ENCODE measurements around the gene ITGAD.

ITGAD gene

DNA sequence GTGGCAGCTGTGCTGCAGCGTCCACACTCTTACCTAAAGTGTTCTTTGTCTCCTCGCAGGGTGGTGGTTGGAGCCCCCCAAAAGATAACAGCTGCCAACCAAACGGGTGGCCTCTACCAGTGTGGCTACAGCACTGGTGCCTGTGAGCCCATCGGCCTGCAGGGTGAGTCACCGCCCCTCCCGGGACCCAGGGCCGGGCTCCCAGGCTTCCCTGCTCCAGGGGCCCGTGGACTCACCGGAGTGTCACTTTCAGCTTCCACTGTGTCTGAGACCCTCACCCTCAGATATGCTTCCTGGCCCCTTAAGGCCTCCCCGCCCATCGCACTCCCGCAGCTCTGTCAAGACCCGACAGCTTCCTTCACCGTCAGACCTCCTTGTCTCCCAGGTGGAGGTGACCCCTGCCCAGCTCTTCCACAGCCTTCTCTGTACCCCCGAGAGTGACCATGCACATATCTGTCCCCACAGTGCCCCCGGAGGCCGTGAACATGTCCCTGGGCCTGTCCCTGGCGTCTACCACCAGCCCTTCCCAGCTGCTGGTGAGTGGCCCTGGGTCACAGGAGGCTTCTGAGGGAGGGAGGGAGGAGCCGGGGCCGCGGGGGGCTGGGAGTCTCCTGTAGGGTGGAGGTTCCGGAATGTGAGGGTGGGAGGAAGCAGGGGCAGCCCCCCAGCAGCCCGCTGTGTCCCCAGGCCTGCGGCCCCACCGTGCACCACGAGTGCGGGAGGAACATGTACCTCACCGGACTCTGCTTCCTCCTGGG lies 36.4 kb upstream of the ITGAD start:
- Histone ChIP-seq H3K4me1 (ENCODE audit: control insufficient read depth, insufficient read depth, low read length) (peaks cover 2% of the 10 kb centered on the region), H3K4me3 (ENCODE audit: low read depth, low read length) (no peak overlapping the region), H3K9ac (ENCODE audit: low read depth, low read length) (no peak overlapping the region), H3K9me3 (ENCODE audit: control insufficient read depth, insufficient read depth, low read length) (no peaks in the 10 kb centered on the region), H3K36me3 (ENCODE audit: control insufficient read depth, insufficient read depth, low read length) (no peaks in the 10 kb centered on the region), H3K27me3 (ENCODE audit: control insufficient read depth, insufficient read depth, low read length) (no peaks in the 10 kb centered on the region)

DNA sequence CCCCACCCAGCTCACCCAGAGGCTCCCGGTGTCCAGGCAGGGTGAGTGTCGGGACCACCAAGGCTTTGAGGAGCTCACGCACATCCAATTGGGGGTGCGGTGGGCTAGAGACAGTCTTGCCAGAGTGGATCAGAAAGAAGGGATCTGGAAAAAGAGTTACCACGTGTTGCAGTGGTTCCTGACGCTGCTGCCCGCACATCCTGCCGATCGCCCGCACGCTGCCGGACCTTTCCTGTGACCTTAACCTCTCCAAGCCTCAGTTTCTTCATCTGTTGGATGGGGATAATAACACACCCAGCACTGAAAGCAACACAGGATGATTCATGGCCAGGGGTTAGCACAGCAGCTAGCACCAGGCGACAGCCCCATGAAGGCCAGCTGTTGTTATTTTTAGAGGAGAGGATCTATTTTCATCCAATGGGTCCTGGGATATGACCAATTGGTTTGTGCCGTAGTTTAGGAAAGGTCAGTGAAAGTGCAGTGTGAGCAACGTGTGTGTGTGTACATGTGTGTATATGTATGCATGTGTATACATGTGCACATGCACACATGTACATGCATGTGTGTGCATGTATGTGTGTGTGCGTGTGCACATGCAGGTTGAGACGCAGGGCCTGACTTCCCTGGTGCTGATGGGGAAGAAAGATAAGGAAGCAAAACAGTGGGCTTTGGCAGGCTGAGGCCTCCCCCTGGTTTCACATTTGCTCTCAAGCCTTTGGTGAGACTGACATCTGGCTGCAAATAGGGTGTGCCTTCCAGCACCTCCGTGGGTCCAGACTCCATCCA lies 35.6 kb upstream of the ITGAD start:
- H3K9ac ChIP-seq (ENCODE audit: low read depth, low read length) = no peak overlapping the region
- no peaks in the 10 kb centered on the region for H3K36me3 ChIP-seq (ENCODE audit: control insufficient read depth, insufficient read depth, low read length)

DNA sequence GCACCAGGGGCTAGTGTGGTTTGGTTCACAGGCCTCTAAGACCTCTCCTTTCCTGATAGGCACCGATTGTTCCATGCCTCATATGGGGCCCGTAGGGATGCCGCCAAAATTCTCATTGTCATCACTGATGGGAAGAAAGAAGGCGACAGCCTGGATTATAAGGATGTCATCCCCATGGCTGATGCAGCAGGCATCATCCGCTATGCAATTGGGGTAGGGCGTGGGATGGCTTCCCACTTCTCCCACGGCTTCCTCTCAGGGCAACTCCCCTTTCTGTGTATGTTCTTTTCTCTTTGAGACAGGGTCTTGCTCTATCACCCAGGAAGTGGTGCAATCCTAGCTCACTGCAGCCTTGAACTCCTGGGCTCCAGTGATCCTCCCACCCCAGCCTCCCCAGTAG lies 32.9 kb upstream of the ITGAD start:
- Histone ChIP-seq H3K27me3 (ENCODE audit: control insufficient read depth, insufficient read depth, low read length) (no peaks in the 10 kb centered on the region), H3K9me3 (ENCODE audit: control insufficient read depth, insufficient read depth, low read length) (no peaks in the 10 kb centered on the region), H3K4me3 (ENCODE audit: low read depth, low read length) (no peak overlapping the region), H3K36me3 (ENCODE audit: control insufficient read depth, insufficient read depth, low read length) (no peaks in the 10 kb centered on the region), H3K9ac (ENCODE audit: low read depth, low read length) (no peak overlapping the region), H3K4me1 (ENCODE audit: control insufficient read depth, insufficient read depth, low read length) (no peaks in the 10 kb centered on the region)

More for the DNA sequence above, 35.6 kb upstream of the ITGAD start:
- Histone ChIP-seq H3K4me3 (ENCODE audit: low read depth, low read length) (no peak overlapping the region), H3K27me3 (ENCODE audit: control insufficient read depth, insufficient read depth, low read length) (no peaks in the 10 kb centered on the region), H3K9me3 (ENCODE audit: control insufficient read depth, insufficient read depth, low read length) (no peaks in the 10 kb centered on the region), H3K4me1 (ENCODE audit: control insufficient read depth, insufficient read depth, low read length) (peaks cover 2% of the 10 kb centered on the region)

DNA sequence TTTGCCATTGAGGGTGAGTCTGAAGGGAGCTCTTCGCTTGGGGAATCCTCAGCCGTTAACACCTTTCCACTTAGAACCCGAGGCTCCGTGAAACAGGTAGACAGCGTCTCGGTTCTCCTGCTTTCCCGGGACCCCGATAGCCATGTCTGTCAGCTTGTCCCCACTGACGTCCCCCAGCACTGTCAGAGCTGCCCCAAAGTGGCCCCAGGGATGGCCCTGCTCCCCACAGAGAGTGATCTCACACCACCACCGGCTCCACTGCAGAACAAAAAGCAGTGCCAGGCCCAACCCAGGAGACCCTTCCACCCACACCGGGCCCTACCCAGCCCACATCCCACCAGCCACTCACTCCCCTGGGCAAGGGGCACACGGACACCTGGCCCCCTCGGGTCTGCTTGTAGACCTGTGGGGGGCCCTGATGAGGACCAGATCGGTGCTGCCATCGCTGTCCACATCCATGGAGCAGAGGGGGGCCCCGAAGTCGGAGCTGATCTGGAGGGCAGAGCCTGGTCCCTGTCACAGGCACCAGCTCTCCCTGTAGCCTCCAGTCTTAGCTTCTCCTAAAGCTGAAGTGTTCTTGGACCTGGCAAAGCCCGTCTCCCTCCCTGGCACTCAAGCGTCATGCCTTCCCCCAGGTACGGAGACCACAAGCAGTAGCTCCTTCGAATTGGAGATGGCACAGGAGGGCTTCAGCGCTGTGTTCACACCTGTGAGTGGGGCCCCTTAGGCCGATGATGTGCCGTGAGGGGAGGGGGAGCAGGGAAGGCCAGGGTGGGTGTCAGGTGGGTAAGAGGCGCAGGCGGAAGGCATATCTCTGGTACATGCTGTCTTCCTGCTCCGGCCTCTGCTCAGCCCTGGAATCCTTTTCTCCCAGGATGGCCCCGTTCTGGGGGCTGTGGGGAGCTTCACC lies 31.7 kb upstream of the ITGAD start:
- H3K4me3 ChIP-seq (ENCODE audit: low read depth, low read length) = no peak overlapping the region
- no peaks in the 10 kb centered on the region for H3K27me3 ChIP-seq (ENCODE audit: control insufficient read depth, insufficient read depth, low read length)
- H3K4me1 ChIP-seq (ENCODE audit: control insufficient read depth, insufficient read depth, low read length) = no peaks in the 10 kb centered on the region
- no peak overlapping the region for H3K9ac ChIP-seq (ENCODE audit: low read depth, low read length)
- no peaks in the 10 kb centered on the region for H3K9me3 ChIP-seq (ENCODE audit: control insufficient read depth, insufficient read depth, low read length)
- no peaks in the 10 kb centered on the region for H3K36me3 ChIP-seq (ENCODE audit: control insufficient read depth, insufficient read depth, low read length)

DNA sequence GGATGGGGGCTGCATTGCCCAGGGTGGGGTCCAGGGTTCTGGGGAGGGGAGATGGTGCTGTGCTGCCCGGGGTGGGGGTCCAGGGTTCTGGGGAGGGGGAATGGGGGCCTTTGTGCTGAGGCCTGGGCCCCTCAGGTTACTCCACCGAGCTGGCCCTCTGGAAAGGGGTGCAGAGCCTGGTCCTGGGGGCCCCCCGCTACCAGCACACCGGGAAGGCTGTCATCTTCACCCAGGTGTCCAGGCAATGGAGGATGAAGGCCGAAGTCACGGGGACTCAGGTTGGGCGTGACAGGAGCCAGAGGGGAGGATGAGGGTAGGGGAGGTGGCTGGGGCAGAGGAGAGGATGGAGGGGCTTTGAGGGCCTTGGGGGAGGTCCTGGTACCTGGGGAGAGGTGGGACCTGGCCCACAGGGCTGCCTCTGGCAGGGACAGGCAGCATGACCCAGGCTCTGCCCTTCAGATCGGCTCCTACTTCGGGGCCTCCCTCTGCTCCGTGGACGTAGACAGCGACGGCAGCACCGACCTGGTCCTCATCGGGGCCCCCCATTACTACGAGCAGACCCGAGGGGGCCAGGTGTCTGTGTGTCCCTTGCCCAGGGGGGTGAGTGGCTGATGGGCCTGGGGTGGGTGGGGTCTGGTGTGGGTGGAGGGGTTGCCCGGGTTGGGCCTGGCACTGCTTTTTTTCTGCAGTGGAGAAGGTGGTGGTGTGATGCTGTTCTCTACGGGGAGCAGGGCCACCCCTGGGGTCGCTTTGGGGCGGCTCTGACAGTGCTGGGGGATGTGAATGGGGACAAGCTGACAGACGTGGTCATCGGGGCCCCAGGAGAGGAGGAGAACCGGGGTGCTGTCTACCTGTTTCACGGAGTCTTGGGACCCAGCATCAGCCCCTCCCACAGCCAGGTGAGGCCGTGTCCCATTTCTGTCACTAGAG lies 30.4 kb upstream of the ITGAD start:
- H3K9ac ChIP-seq (ENCODE audit: low read depth, low read length) = no peak overlapping the region
- H3K4me1 ChIP-seq (ENCODE audit: control insufficient read depth, insufficient read depth, low read length) = no peaks in the 10 kb centered on the region
- H3K9me3 ChIP-seq (ENCODE audit: control insufficient read depth, insufficient read depth, low read length) = no peaks in the 10 kb centered on the region
- H3K36me3 ChIP-seq (ENCODE audit: control insufficient read depth, insufficient read depth, low read length) = no peaks in the 10 kb centered on the region
- H3K4me3 ChIP-seq (ENCODE audit: low read depth, low read length) = no peak overlapping the region
- H3K27me3 ChIP-seq (ENCODE audit: control insufficient read depth, insufficient read depth, low read length) = no peaks in the 10 kb centered on the region

DNA sequence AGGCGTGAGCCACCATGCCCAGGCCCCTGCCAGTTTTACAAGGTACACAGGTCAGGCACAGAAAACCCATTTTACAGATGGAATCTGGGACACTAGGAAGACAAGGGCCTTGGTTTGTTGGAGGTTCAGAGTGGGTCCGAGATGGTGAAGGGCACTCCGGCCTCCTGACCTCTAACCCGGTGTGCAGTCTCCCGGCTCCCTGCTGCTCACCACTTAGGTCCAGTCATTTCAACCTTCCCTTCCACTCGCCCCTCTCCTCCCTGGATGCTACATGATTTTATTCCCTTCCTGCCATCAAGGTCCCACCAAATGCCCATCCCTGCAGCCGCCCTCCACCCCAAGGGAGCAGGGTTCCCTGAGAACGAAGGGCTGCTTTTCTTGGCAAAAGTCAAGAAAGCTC lies 29.4 kb upstream of the ITGAD start:
- Histone ChIP-seq H3K4me3 (ENCODE audit: low read depth, low read length) (no peak overlapping the region), H3K9ac (ENCODE audit: low read depth, low read length) (no peak overlapping the region), H3K27me3 (ENCODE audit: control insufficient read depth, insufficient read depth, low read length) (no peaks in the 10 kb centered on the region), H3K4me1 (ENCODE audit: control insufficient read depth, insufficient read depth, low read length) (no peaks in the 10 kb centered on the region), H3K9me3 (ENCODE audit: control insufficient read depth, insufficient read depth, low read length) (no peaks in the 10 kb centered on the region), H3K36me3 (ENCODE audit: control insufficient read depth, insufficient read depth, low read length) (no peaks in the 10 kb centered on the region)

DNA sequence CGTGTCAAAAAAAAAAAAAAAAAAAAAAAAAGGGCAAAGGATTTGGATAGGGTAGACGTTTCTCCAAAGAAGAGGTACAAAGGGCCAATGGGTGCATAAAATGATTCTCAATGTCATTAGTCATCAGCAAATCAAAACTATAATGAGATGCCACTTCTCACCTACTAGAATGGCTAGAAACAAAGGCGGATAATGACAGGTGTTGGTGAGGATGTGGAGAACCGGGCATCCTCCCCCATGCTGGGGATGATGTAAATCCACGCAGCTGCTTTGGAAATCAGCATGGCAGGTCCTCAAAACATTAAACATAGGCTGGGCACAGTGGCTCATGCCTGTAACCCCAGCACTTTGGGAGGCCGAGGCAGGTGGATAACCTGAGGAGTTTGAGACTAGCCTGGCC lies 28.7 kb upstream of the ITGAD start:
- H3K9me3 ChIP-seq (ENCODE audit: control insufficient read depth, insufficient read depth, low read length) = no peaks in the 10 kb centered on the region
- no peak overlapping the region for H3K9ac ChIP-seq (ENCODE audit: low read depth, low read length)
- no peaks in the 10 kb centered on the region for H3K27me3 ChIP-seq (ENCODE audit: control insufficient read depth, insufficient read depth, low read length)
- H3K36me3 ChIP-seq (ENCODE audit: control insufficient read depth, insufficient read depth, low read length) = no peaks in the 10 kb centered on the region
- no peaks in the 10 kb centered on the region for H3K4me1 ChIP-seq (ENCODE audit: control insufficient read depth, insufficient read depth, low read length)
- no peak overlapping the region for H3K4me3 ChIP-seq (ENCODE audit: low read depth, low read length)

DNA sequence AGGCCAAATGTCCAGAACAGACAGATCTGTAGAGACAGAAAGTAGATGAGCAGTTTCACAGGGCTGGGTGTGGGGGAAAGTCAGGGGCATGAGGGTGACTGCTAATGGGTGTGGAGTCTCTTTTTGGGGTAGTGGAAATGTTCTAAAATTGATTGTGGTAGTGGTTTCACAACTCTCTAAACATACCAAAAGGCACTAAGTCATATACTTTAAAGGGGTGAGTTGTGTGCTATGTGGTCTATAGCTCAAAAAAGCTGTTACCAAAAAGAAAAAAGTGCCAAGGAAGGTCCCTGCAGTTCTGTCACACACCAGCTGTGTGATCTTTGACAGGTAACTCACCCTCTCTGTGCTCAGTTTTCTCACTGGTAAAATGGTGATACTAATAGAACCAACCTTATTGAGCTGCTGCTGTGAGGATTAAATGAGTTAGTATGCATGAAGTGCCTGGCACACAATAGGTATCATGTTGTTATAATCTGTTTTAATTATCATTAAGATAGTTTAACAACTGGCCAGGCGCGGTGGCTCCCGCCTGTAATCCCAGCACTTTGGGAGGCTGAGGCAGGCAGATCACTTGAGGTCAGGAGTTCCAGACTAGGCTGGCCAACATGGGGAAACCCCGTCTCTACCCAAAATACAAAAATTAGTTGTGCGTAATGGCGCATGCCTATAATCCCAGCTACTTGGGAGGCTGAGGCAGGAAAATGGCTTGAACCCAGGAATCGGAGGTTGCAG lies 27.8 kb upstream of the ITGAD start:
- H3K4me1 ChIP-seq (ENCODE audit: control insufficient read depth, insufficient read depth, low read length) = no peaks in the 10 kb centered on the region
- no peaks in the 10 kb centered on the region for H3K36me3 ChIP-seq (ENCODE audit: control insufficient read depth, insufficient read depth, low read length)
- no peak overlapping the region for H3K4me3 ChIP-seq (ENCODE audit: low read depth, low read length)
- H3K9ac ChIP-seq (ENCODE audit: low read depth, low read length) = no peak overlapping the region
- H3K9me3 ChIP-seq (ENCODE audit: control insufficient read depth, insufficient read depth, low read length) = no peaks in the 10 kb centered on the region
- H3K27me3 ChIP-seq (ENCODE audit: control insufficient read depth, insufficient read depth, low read length) = no peaks in the 10 kb centered on the region

DNA sequence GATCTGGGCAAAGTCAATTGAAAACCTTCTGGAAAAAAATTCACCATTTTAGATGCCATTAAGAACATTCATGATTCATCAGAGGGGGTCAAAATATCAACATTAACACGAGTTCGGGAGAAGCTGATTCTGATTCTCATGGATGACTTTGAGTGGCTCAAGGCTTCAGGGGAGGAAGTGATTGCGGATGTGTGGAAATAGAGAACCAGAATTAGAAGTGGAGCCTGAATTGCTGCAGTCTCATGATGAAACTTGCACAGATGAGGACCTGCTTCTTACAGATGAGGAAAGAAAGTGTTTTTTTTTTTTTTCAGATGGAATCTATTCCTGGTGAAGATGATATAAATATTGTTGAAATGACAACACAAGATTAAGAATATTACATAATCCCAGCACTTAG lies 25.3 kb upstream of the ITGAD start:
- H3K9me3 ChIP-seq (ENCODE audit: control insufficient read depth, insufficient read depth, low read length) = no peaks in the 10 kb centered on the region
- H3K27me3 ChIP-seq (ENCODE audit: control insufficient read depth, insufficient read depth, low read length) = no peaks in the 10 kb centered on the region
- H3K4me1 ChIP-seq (ENCODE audit: control insufficient read depth, insufficient read depth, low read length) = no peaks in the 10 kb centered on the region
- H3K36me3 ChIP-seq (ENCODE audit: control insufficient read depth, insufficient read depth, low read length) = no peaks in the 10 kb centered on the region
- no peak overlapping the region for H3K9ac ChIP-seq (ENCODE audit: low read depth, low read length)
- H3K4me3 ChIP-seq (ENCODE audit: low read depth, low read length) = no peak overlapping the region

DNA sequence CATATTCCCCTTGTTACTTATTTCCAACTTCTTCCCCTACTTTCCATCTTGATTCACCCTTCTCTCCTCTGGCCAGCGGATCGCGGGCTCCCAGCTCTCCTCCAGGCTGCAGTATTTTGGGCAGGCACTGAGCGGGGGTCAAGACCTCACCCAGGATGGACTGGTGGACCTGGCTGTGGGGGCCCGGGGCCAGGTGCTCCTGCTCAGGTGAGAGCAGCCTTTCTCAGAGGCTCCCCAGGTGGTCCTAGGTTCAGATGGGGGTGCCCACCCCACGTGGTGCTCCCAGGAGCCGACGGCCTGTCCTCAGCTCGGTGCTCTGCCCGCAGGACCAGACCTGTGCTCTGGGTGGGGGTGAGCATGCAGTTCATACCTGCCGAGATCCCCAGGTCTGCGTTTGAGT lies 22.1 kb upstream of the ITGAD start:
- no peaks in the 10 kb centered on the region for H3K27me3 ChIP-seq (ENCODE audit: control insufficient read depth, insufficient read depth, low read length)
- H3K36me3 ChIP-seq (ENCODE audit: control insufficient read depth, insufficient read depth, low read length) = no peaks in the 10 kb centered on the region
- no peaks in the 10 kb centered on the region for H3K4me1 ChIP-seq (ENCODE audit: control insufficient read depth, insufficient read depth, low read length)
- H3K9me3 ChIP-seq (ENCODE audit: control insufficient read depth, insufficient read depth, low read length) = no peaks in the 10 kb centered on the region
- no peak overlapping the region for H3K4me3 ChIP-seq (ENCODE audit: low read depth, low read length)
- no peak overlapping the region for H3K9ac ChIP-seq (ENCODE audit: low read depth, low read length)
